WI38 (cell line): ENCODE measurements around the gene DPYD.

ENCODE experiments used
- H3K4me3 ChIP-seq: 2 replicates; pipeline ENCODE4 v1.5.1; 2011; ENCODE audit warnings: low read depth, mild to moderate bottlenecking, control low read depth, low read length
- CTCF ChIP-seq: IDR thresholded peaks from 2 replicates; pipeline ENCODE4 v1.5.1; 2012; ENCODE audit warnings: low read depth, mild to moderate bottlenecking, control low read depth, low read length

DPYD gene

GRCh38 chr1:97920832-97921571 is at the start of gene DPYD:
TSS of gene DPYD (minus strand) at chr1:97921034. CDS start at chr1:97920922, 112 bp downstream.
- TF ChIP-seq CTCF: no peak
- peak within 1 kb of the TSS; percentile 92 for H3K4me3 ChIP-seq

- TF ChIP-seq CTCF: no peak
- H3K4me3 ChIP-seq: no peak overlapping the region
These were observed 39.6 kb upstream of the DPYD start for GRCh38 chr1:97960470-97960869.

- no peak for TF ChIP-seq CTCF
- H3K4me3 ChIP-seq: no peak overlapping the region
These were observed 26.9 kb upstream of the DPYD start for GRCh38 chr1:97947695-97948094.

GRCh38 chr1:97943354-97943753 is 22.5 kb upstream of the DPYD start:
- H3K4me3 ChIP-seq: no peak overlapping the region
- no peak for TF ChIP-seq CTCF

- H3K4me3 ChIP-seq: no peak overlapping the region
- no peak for TF ChIP-seq CTCF
These were observed 21.6 kb upstream of the DPYD start for GRCh38 chr1:97942161-97943123.

GRCh38 chr1:97938285-97938642 is 17.4 kb upstream of the DPYD start:
- no peak overlapping the region for H3K4me3 ChIP-seq

More at GRCh38 chr1:97938285-97938642, 17.4 kb upstream of the DPYD start:
- no peak for TF ChIP-seq CTCF
